Effector memory CD4-positive, alpha-beta T cell (primary cell): ENCODE data around the gene PDCD1.

Experiments
- DNase-seq, 3 donors: peaks; one replicate each; pipeline ENCODE4 v3.0.0-alpha.2; 2020
- H3K27ac ChIP-seq: 2 replicates; pipeline ENCODE4 v1.7.0; 2013; ENCODE audit warnings: mild to moderate bottlenecking, low read length, moderate library complexity; ENCODE audit not compliant: insufficient read depth, poor library complexity, severe bottlenecking
- H3K27me3 ChIP-seq: replicated peaks from 2 replicates; pipeline ENCODE4 v1.7.0; 2013; ENCODE audit warnings: mild to moderate bottlenecking, low read length; ENCODE audit not compliant: insufficient read depth, control insufficient read depth, poor library complexity, severe bottlenecking
- H3K36me3 ChIP-seq: 2 replicates; pipeline ENCODE4 v1.7.0; 2013; ENCODE audit warnings: mild to moderate bottlenecking, low read length, moderate library complexity; ENCODE audit not compliant: control insufficient read depth, insufficient read depth
- H3K4me1 ChIP-seq: 2 replicates; pipeline ENCODE4 v1.7.0; 2013; ENCODE audit warnings: low read length, mild to moderate bottlenecking; ENCODE audit not compliant: control insufficient read depth, insufficient read depth, poor library complexity, severe bottlenecking
- H3K4me3 ChIP-seq: 2 replicates; pipeline ENCODE4 v1.7.0; 2013; ENCODE audit warnings: low read length, low read depth, mild to moderate bottlenecking; ENCODE audit not compliant: insufficient read depth, poor library complexity, severe bottlenecking
- H3K9me3 ChIP-seq: 2 replicates; pipeline ENCODE4 v1.7.0; 2013; ENCODE audit warnings: mild to moderate bottlenecking, low read length, moderate library complexity; ENCODE audit not compliant: control insufficient read depth

The PDCD1 gene

GRCh38 chr2:241870611-241871537 lies 12.2 kb upstream of the PDCD1 start:
- Histone ChIP-seq H3K4me3 (no peak overlapping the region), H3K36me3 (no peaks in the 10 kb centered on the region), H3K4me1 (peaks cover 23% of the 10 kb centered on the region), H3K9me3 (no peaks in the 10 kb centered on the region), H3K27me3 (no peaks in the 10 kb centered on the region), H3K27ac (no peak overlapping the region)
- DNase-seq, result no peak

- Histone ChIP-seq H3K4me1 (peaks cover 23% of the 10 kb centered on the region), H3K27ac (no peak overlapping the region), H3K9me3 (no peaks in the 10 kb centered on the region), H3K4me3 (no peak overlapping the region), H3K36me3 (no peaks in the 10 kb centered on the region), H3K27me3 (no peaks in the 10 kb centered on the region)
- DNase-seq, result no peak
These were observed 11.4 kb upstream of the PDCD1 start for GRCh38 chr2:241870081-241870541.

GRCh38 chr2:241869087-241869961 lies 10.6 kb upstream of the PDCD1 start, which contains the start of gene RTP5:
Gene RTP5 (plus strand): TSS chr2:241869729. CDS start chr2:241869757, 28 bp downstream.
- H3K36me3 ChIP-seq, result no peaks in the 10 kb centered on the region
- no peaks in the 10 kb centered on the region for H3K27me3 ChIP-seq
- DNase-seq, result no peak
- no peaks in the 10 kb centered on the region for H3K9me3 ChIP-seq
- peaks cover 23% of the 10 kb centered on the region for H3K4me1 ChIP-seq
- H3K4me3 ChIP-seq, result no peak within 1 kb of the TSS
- H3K27ac ChIP-seq, result no peak within 1 kb of the TSS

DNA sequence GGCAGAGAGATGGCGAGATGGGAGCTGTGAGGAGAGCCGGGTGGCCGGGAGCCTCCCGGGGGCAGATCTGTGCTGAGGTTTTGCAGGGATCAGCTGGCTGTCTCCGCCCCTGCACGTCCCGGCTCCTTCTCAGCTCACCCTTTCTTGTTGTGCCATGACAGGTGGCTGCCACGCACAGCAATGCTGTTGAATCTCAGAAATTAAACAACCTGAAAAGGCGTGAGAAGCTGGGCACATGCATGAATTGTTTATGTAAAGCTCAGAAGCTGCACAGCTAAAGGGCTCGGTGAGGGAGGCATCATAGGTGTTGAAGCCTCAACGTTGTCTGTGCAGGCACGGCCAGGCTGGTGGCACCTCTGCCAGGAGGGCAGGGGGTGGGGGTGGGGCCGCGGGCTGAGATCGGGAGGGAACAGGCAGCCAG lies 10.0 kb upstream of the PDCD1 start:
- Histone ChIP-seq H3K4me3 (no peak overlapping the region), H3K27me3 (no peaks in the 10 kb centered on the region), H3K9me3 (no peaks in the 10 kb centered on the region), H3K4me1 (peaks cover 24% of the 10 kb centered on the region), H3K36me3 (no peaks in the 10 kb centered on the region), H3K27ac (no peak overlapping the region)
- DNase-seq, result no peak

GRCh38 chr2:241867776-241868420 lies 9.2 kb upstream of the PDCD1 start:
- Histone ChIP-seq H3K36me3 (no peaks in the 10 kb centered on the region), H3K4me3 (no peak overlapping the region), H3K27ac (no peak overlapping the region), H3K4me1 (peaks cover 32% of the 10 kb centered on the region), H3K27me3 (no peaks in the 10 kb centered on the region), H3K9me3 (no peaks in the 10 kb centered on the region)
- DNase-seq, result peak in 1 of 3 donors; percentile 32

- Histone ChIP-seq H3K4me1 (peaks cover 33% of the 10 kb centered on the region), H3K36me3 (no peaks in the 10 kb centered on the region), H3K27ac (no peak overlapping the region), H3K9me3 (no peaks in the 10 kb centered on the region), H3K4me3 (no peak overlapping the region), H3K27me3 (no peaks in the 10 kb centered on the region)
- no peak for DNase-seq
These were observed 8.3 kb upstream of the PDCD1 start for GRCh38 chr2:241866790-241867645.

GRCh38 chr2:241865957-241866789 lies 7.5 kb upstream of the PDCD1 start:
- H3K4me3 ChIP-seq, result no peak overlapping the region
- DNase-seq, result no peak

DNA sequence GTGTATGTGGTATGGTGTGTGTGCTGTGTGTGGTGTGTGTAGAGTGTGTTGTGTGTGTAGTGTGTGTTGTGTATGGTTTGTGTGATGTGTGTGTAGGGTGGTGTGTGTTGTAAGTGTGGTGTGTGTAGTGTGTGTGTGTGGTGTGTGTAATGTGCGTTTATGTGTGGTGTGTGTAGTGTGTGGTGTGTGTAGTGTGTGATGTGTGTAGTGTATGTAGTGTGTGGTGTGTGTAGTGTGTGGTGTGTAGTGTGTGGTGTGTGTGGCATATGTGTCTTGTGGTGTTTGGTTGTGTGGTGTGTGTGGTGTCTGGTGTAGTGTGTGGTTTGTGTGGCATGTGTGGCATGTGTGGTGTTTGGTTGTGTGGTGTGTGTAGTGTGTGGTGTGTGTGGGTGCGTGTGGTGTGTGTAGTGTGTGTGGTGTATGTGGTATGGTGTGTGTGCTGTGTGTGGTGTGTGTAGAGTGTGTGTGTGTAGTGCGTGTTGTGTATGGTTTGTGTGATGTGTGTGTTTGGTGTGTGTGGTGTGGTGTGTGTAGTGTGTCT lies 6.8 kb upstream of the PDCD1 start:
- H3K27ac ChIP-seq, result no peak overlapping the region
- H3K36me3 ChIP-seq, result no peaks in the 10 kb centered on the region
- H3K4me3 ChIP-seq, result no peak overlapping the region
- H3K9me3 ChIP-seq, result no peaks in the 10 kb centered on the region
- no peak for DNase-seq
- peaks cover 36% of the 10 kb centered on the region for H3K4me1 ChIP-seq
- H3K27me3 ChIP-seq, result no peaks in the 10 kb centered on the region

More at GRCh38 chr2:241865957-241866789, 7.5 kb upstream of the PDCD1 start:
- no peak overlapping the region for H3K27ac ChIP-seq
- no peaks in the 10 kb centered on the region for H3K9me3 ChIP-seq
- H3K36me3 ChIP-seq, result no peaks in the 10 kb centered on the region
- H3K27me3 ChIP-seq, result no peaks in the 10 kb centered on the region
- H3K4me1 ChIP-seq, result peaks cover 33% of the 10 kb centered on the region
